Measurements from ENCODE around the gene GTSE1. TPM values are rescaled to one million over a fixed set of nuclear protein-coding genes. Genes with fewer than 3 reads are reported as not detected.
"Not testable (repeated sequence)": the region's sequence is repeated elsewhere in the genome, so short reads cannot be mapped to it uniquely, and the experiment has no call there.

GTSE1 gene
- total RNA-seq, 4 donors from 2014 or later, result 0.13 to 0.20 (median 0.19) TPM; not detected in 1

DNA sequence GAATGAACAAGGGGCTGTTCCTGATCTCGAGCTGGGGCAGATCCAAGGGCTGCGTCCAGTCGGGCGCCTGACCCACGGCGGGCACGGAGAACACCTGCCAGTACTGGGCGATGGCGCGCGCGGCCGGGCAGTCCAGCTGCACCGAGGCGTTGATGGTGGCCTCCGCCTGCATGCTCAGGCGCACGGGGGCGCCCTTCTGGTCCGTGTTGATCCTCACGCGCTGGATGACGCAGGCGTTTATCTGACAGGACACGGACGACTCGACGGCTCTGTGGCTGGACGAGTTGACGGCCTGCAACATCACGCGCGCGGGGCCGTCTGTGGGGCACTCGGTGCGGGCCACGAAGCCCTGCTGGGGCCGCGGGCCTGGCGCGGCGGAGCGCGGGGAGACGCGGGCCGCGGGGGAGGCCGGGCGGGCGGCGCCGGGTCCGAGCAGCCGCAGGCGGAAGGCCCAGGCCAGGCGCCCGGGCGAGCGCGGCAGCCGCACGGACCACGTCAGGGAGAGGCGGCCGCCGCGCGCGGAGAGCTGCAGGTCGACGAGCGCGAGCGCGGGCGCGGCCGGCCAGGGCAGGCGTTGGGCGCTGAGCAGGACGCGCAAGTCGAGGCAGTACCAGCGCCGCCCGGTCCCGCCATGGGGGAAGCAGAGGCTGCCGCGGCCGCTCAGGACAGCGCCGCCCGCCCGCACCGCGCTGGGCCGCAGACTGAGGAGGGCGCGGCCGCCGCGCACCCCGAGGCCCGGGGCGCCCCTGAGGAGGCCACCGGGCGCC is 34.0 kb upstream of the GTSE1 start:
- Histone ChIP-seq H3K27me3 (no peaks in the 10 kb centered on the region), H3K4me3 (peak overlapping the region; percentile 20 to 55), H3K27ac (peak overlapping the region in 1 of 4 donors; percentile 53), H3K4me1 (peaks cover 0 to 24% (median 0%) of the 10 kb centered on the region in 3 donors), H3K9me3 (no peaks in the 10 kb centered on the region), H3K36me3 (no peaks in the 10 kb centered on the region)
- WGBS, 2 donors (ENCODE audit: low coverage in 1 of 2), result no CpG with 5 or more reads among the region's 109 CpGs
- TF ChIP-seq POLR2AphosphoS5 (IDR thresholded peaks at IDR 0.05) (no peak), POLR2A (IDR thresholded peaks at IDR 0.05) (no peak)
- TF ChIP-seq, protein P1, sequence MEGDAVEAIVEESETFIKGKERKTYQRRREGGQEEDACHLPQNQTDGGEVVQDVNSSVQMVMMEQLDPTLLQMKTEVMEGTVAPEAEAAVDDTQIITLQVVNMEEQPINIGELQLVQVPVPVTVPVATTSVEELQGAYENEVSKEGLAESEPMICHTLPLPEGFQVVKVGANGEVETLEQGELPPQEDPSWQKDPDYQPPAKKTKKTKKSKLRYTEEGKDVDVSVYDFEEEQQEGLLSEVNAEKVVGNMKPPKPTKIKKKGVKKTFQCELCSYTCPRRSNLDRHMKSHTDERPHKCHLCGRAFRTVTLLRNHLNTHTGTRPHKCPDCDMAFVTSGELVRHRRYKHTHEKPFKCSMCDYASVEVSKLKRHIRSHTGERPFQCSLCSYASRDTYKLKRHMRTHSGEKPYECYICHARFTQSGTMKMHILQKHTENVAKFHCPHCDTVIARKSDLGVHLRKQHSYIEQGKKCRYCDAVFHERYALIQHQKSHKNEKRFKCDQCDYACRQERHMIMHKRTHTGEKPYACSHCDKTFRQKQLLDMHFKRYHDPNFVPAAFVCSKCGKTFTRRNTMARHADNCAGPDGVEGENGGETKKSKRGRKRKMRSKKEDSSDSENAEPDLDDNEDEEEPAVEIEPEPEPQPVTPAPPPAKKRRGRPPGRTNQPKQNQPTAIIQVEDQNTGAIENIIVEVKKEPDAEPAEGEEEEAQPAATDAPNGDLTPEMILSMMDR (IDR thresholded peaks at IDR 0.05), result peak in 3 of 4 experiments; percentile 38 to 54 (median 40)
- peak; percentile 72 for ATAC-seq

DNA sequence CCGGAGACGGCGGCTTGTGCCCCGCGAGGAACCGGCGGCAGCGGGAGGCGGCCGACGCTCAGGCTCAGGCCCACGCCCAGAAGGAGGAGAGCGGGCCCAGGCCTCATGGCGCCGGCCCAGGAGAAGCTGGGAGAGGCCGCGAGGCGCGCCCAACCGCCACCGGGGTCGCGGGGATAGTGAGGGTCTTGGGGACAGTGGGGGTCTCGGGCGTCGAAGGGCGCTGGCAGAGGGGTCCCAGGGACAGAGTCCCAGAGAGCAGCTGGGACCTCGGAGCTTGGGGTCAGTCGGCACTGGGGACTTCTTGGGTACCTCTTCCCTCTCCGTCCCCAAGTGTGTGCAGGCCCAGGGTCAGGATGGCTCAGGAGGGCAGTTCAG is 33.5 kb upstream of the GTSE1 start, which contains the start of gene PKDREJ:
PKDREJ (minus strand) TSS at position 128 of the 375 bp plus-strand sequence; CDS start at position 107, 21 bp downstream.
- ATAC-seq, result no peak
- H3K36me3 ChIP-seq, result no peaks in the 10 kb centered on the region
- H3K27ac ChIP-seq, result peak within 1 kb of the TSS in 1 of 4 donors; percentile 53
- peaks cover 0 to 25% (median 0%) of the 10 kb centered on the region in 3 donors for H3K4me1 ChIP-seq
- no peaks in the 10 kb centered on the region for H3K27me3 ChIP-seq
- H3K9me3 ChIP-seq, result no peaks in the 10 kb centered on the region
- peak within 1 kb of the TSS; percentile 20 to 55 for H3K4me3 ChIP-seq
- TF ChIP-seq POLR2A (IDR thresholded peaks at IDR 0.05) (no peak), POLR2AphosphoS5 (IDR thresholded peaks at IDR 0.05) (no peak), EP300 (IDR thresholded peaks at IDR 0.05) (no peak)
- TF ChIP-seq, protein P1 (IDR thresholded peaks at IDR 0.05), result no peak
- WGBS, 2 donors (ENCODE audit: low coverage in 1 of 2), result no CpG with 5 or more reads among the region's 30 CpGs

DNA sequence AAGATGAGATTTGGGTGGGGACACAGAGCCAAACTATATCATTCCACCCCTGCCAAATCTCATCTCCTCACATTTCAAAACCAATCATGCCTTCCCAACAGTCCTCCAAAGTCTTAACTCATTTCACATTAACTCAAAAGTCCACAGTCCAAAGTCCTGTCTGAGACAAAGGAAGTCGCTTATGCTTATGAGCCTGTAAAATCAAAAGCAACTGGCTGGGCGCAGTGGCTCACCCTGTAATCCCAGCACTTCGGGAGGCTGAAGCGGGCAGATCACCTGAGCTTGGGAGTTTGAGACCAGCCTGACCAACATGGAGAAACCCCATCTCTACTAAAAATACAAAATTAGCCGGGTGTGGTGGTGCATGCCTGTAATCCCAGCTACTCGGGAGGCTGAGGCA is 32.1 kb upstream of the GTSE1 start:
- not testable (repeated sequence) for H3K27me3 ChIP-seq, H3K9me3 ChIP-seq, H3K36me3 ChIP-seq, H3K4me3 ChIP-seq, ATAC-seq, H3K27ac ChIP-seq
- H3K4me1 ChIP-seq, result peaks cover 0 to 39% (median 7%) of the 10 kb centered on the region in 3 donors
- 72 to 100% methylated on average over 1 to 2 of the region's 6 CpGs for WGBS, 2 donors (ENCODE audit: low coverage in 1 of 2)

DNA sequence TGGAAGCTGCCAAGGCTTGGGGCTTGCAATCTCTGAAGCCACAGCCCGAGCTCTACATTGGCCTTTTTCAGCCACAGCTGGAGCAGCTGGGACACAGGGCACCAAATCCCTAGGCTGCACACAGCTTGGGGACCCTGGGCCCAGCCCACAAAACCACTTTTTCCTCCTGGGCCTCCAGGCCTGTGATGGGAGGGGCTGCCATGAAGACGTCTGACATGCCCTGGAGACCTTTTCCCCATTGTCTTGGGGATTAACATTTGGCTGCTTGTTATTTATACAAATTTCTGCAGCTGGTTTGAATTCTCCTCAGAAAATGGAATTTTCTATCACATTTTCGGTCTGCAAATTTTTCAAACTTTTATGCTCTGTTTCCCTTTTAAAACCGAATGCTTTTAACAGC is 31.0 kb upstream of the GTSE1 start:
- H3K4me3 ChIP-seq, H3K9me3 ChIP-seq, H3K27me3 ChIP-seq, H3K27ac ChIP-seq, H3K36me3 ChIP-seq, ATAC-seq: not testable (repeated sequence)
- 69 to 97% methylated on average over 3 to 4 of the region's 4 CpGs for WGBS, 2 donors (ENCODE audit: low coverage in 1 of 2)
- peaks cover 0 to 48% (median 7%) of the 10 kb centered on the region in 3 donors for H3K4me1 ChIP-seq

DNA sequence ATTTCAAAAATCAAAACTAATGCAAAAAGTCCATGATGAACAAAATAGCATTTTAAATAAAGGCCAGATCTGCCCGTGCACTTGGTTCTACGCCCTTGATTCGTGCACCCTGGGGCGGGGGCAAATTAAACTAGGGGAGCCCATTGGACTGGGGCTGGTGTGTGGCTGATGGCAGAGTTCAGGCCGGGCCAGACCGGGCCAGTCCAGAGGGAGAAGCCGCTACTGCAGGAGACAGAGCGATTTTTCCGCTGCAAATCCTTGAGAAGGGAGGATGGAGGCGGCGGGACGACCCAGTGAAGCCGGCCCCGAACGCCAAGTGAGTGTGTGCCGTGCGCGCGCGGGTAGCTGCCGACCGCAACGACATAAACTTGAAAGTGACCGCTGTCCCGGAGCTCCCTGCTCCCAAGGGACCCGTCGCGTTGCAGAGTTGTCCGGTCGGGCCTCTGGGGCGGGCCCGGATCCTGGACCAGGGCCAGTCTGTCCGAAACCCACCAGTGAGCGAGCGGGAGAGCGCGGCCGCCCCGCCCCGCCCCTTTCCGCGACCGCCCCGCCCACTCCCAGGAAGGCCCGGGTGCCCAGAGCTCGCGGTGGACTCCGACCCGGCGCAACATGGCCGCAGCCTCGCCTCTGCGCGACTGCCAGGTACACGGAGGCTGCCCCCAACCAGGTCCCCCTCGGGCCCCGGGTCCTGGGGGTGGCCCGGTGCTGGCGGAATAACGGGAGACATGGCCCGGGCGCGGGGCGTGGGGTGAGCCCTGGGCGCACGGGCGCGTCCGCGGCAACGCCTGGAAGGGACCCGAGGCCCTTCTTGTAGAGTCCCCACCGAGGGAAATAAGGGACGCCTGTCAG is 29.0 kb upstream of the GTSE1 start, which contains the start of gene TTC38:
TTC38 (plus strand) TSS at position 578 of the 849 bp plus-strand sequence; CDS start at position 610, 32 bp downstream.
- peak; percentile 71 for TF ChIP-seq POLR2AphosphoS5 (IDR thresholded peaks at IDR 0.05)
- TF ChIP-seq EP300 (IDR thresholded peaks at IDR 0.05), result no peak
- TF ChIP-seq, protein P1 (IDR thresholded peaks at IDR 0.05), result peak in 1 of 4 experiments; percentile 37
- peak; percentile 32 to 54 for TF ChIP-seq POLR2A (IDR thresholded peaks at IDR 0.05)
- WGBS, 2 donors (ENCODE audit: low coverage in 1 of 2), result 0% methylated on average over 4 to 13 of the region's 74 CpGs
- no peaks in the 10 kb centered on the region for H3K27me3 ChIP-seq
- H3K4me1 ChIP-seq, result peaks cover 0 to 44% (median 7%) of the 10 kb centered on the region in 3 donors
- ATAC-seq, result peak; percentile 98
- peak within 1 kb of the TSS; percentile 67 to 89 (median 88) for H3K27ac ChIP-seq
- H3K9me3 ChIP-seq, result no peaks in the 10 kb centered on the region
- H3K36me3 ChIP-seq, result peaks cover 0 to 30% of the 10 kb centered on the region in 2 donors
- peak within 1 kb of the TSS; percentile 69 to 90 for H3K4me3 ChIP-seq

Measured in gastroesophageal sphincter (tissue), 4 donors.